Fibroblast of skin of right quadriceps (primary cell): ENCODE data around the gene SKI.

ENCODE experiments used
- DNase-seq: peaks from one replicate; pipeline ENCODE4 v3.0.0-alpha.2; 2013

Gene SKI

GRCh38 chr1:2194898-2195673, 33.0 kb upstream of the SKI start:
- DNase-seq: peak; percentile 86

DNA sequence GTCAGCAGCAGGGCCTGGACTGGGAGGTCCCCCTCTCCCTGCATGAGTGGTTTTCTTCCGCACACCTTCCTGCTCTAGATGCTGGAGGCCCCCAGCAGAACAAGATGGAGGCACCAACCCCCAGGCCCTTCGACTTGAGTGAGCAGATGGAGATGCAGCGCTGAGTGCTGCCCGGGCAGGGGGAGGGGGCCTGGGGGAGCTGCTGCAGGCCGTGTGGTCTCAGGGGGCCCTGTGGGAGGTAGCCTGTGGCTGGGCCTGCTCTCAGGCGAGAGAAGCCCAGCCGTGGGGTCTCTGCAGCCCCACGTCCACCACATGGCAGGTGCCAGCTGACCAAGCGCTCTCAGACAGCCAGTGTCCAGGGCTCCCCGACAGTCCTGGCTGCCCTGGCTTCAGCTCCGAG, 32.3 kb upstream of the SKI start:
- DNase-seq: no peak

DNA sequence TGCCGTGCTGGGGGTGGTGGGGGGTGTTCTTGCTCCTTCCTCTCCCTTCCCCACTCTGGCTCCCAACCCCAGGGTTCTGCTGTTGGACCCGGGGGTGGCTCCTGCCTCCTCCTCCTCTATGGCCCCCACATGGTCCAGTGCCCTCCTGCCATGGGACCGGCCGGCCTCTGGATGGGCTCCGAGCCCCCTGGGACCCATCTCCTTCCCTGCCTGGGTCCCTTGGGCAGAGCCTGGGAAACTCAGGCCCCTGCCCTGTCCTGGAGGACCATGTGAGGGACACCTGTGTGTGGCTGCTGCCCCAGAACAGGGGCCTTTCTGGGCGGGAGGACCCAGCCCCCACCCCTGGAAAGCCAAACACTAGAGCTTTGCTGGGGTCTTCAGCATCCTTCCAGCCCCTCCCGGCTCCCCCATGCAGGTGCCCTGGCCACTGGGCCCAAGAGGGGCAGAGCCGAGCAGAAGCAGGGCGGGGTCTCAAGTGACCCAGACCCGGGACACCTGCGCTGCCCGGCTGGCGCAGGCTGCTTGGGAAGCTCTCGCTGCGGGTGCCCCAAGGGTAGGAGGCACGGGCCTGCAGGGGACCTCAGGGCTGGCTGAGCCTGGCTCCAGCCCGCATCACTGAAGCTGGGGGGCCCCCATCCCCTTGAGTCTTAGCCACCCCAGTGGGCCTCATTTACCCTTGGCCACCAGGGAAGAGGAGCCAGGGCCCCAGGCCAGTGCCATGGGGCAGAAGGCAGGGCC, 31.0 kb upstream of the SKI start:
- no peak for DNase-seq

DNA sequence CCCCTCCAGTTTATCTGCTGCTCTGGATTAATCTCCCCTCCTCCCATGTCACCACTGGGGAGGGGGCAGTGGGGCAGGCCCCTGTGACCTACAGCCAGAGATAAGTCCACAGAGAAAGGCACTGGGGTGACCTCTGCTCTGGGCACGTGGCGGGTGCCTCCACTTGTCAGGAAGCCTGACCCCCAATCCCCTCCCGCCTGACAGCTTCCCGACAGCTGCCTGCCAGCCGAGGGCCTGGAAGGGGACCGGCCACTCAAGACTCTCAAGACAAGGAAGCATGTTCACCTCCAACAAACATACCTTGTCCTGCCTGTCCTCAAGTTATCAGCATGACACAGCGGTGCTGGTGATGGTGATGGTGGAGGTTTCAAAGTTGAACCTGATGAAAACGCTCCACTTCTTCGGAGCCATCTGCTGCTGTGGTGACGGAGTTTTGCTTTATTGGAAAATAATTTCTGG, 30.4 kb upstream of the SKI start:
- DNase-seq: no peak

DNA sequence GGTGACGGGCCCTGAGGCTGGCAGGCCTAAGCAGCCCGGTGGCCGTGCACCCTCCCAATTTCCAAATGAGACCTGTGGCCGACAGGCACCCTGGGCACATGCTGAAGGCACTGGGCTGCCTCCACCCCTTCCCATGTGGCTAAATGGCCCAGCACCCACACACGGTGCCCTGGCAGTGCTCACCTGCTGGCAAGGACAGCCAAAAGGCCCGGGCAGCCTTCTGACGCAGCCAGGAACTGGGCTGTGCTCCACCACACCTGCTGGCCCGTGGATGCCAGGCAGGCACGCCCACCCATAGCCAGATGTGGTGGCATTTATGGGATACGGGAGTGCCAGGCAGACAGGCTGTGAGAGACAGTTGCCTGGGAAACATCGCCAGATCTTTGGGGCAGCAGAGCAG, 29.5 kb upstream of the SKI start:
- no peak for DNase-seq

- peak; percentile 92 for DNase-seq
Observed at GRCh38 chr1:2199042-2199810, 28.9 kb upstream of the SKI start.

DNA sequence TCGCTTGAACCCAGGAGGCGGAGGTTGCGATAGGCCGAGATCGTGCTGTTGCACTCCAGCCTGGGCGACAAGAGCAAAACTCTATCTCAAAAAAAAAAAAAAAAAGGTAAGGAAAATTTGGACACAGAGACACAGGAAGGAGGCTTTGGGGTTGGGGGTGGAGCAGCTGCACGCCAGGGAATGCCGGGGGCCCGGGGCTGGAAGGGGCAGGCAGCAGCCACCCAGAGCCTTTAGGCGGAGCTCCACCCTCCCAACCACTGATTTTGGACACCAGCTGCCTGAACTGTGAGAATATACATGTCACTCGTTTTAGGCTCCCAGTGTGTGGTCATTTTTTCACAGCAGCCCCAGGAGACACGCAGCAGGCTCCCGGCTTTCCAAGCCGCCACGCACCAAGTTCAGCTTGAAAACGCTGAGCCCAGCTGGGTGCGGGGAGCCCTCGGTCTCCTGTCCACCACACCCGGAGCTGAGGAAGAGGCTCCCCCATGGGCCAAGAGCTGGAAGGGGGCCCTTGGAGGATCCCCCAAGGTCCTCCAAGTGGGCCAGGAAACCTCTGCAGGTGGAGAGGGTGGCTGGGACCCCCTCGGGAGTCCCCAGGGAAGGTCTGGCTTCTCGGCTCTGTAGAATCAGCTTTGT, 27.7 kb upstream of the SKI start:
- no peak for DNase-seq

DNA sequence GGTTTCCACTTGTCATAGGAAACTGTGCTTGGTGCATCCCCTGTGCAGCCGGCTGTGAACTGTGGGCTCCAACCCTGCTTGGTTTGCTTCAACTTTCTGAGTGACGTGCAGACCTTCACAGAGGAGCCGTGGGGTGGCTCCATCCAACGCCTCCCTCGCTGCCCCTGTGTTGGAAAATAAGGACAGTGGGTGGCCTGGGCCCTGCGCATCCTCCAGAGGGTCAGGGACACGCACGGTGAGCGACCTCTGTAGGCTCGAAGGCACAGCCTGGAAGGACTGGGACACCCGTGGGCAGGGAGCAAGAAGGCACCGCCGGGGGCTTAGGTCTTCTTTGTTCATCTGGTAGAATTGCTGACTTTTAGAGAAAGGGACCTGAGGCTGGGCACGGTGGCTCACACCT, 27.1 kb upstream of the SKI start:
- no peak for DNase-seq

DNA sequence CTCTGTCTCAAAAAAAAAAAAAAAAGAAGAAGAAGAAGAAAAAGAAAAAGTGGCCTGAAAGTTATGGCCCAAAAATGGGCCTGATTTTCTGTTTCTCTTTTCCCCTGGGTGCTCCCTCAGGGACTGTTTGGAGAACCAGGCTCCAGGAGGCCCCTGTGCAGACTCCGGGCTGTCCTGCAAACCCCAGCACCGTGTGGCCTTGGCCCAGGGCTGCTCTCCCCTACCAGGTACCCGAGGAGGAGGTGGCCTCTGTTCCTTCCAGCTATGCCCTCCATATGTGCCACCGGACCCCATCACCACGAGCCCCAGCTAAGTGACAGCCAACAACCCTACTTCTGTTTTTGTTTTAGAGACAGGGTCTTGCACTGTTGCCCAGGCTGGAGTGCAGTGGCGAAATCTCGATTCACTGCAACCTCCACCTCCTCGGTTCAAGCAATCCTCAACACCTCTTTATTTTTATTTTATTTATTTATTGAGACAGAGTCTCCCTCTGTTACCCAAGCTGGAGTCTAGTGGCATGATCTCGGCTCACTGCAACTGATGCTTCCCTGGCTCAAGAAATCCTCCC, 26.0 kb upstream of the SKI start:
- no peak for DNase-seq

GRCh38 chr1:2202843-2203601, 25.1 kb upstream of the SKI start:
- no peak for DNase-seq

DNA sequence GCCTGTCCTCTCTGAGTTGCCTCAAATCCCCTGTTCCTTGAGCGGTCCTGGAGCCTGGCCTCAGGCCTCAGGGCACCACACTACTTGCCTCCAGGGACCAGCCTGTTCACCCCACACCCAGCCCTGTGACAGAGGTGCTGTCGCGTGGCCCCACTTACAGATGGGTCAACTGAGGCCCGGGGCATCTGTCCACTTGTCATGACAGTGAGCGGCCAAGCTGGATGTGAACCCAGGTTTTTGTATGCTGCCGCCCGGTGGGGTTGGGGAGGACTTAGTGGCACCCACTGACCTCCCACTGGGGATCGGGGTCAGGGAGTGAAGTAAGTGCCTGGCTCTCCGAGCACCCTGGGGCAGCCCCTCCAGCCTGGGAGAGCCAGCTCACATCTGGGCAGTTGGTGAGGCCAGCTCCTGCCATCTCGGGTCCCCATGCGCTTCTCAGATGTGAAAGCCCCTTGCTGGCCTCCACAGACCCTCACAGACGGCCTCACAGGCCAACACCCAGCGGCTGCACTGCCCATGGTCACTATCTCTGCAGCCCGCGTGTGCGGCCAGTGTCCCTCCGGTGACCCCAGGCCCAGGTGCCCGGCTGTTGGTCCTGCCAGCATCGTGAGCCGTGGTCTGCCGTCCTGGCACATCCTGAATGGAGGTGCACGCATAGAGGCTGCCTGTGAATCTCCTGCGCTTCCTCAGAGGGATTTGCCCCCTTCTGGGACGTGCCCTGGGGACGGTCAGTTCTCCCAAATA, 24.3 kb upstream of the SKI start:
- DNase-seq: no peak

DNA sequence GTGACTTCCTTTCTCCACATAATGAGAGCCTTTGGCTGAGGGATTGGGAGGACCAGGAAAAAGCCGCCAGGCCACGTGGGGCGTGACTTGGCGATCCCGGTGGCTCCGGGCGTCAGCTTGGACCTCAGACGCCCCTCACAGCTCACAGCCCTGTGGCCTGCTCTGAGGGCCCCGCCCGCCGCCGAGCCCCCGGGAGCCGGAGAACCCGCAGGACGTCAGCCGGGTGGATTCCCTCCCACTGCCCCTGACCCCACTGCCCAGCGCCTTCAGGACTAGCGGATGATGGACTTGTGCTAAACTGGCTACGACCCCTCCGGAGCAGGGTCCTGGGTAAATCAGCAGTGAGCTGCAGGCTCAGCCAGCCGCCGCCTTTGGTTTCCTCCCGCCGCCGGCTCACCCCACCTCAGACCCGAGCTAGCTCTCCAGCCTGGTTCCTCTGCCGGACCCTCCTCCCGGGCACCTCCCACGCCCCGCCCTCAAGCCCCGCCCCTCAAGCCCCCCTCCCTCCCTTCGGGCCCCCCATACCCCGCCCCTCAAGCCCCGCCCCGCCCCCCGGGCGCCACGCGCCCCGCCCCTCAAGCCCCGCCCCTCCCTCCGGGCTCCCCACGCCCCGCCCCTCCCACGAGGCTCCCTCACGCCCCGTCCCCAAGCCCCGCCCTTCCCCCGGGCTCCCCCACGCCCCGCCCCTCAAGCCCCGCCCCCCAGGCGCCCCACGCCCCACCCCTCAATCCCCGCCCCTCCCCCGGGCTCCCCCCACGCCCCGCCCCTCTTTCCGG, 23.5 kb upstream of the SKI start:
- DNase-seq: peak; percentile 74

GRCh38 chr1:2205191-2205952, 22.7 kb upstream of the SKI start:
- peak; percentile 93 for DNase-seq

GRCh38 chr1:2206813-2207487, 21.2 kb upstream of the SKI start:
- DNase-seq: no peak

- DNase-seq: peak; percentile 74
Observed at GRCh38 chr1:2208309-2209239, 19.5 kb upstream of the SKI start.

GRCh38 chr1:2209400-2210083, 18.6 kb upstream of the SKI start:
- DNase-seq: no peak

DNA sequence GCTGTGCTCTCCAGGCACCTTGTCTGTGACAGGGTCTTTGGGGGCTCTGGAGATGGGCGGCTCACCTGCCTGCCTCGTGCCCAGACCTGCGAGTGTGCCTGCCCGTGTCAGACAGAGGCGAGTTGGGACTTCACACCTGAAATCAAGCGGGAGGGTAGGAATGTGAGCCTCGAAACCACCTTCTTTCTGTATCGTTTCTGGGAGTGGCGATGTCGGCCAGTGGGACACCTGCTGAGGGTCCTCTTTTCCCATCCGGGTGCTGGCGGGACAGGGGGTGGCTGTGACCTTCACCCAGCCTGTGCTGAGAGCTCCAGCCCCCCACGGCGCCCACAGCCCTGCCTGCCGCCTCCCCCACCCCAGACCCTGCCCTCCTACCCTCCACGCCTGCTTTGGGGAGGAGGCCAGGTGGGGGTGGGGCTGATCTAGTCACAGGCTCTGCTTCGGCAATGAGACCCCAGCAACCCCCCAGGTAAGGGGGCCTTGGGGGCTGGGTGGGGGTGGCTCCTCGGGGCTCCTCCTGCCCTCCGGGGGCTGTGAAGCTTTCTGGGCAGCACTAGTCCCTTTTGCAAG, 17.9 kb upstream of the SKI start:
- no peak for DNase-seq
